Activated T-helper 2 cell treated with anti-CD3 and anti-CD28 coated beads, Interferon-gamma antibody, Interleukin-2, Interleukin-4, amounts not matched to agents 10 μg/mL and 5 μg/mL and 100 μg/mL, durations not matched to agents 14 hours and 24 hours and 36 hours (primary cell): ENCODE data around the gene WDFY4. TPM values are rescaled to one million over a fixed set of nuclear protein-coding genes. Genes with fewer than 3 reads are reported as not detected.
A peak's percentile ranks its signal among the peaks of the same experiment; 100 is the strongest.

ENCODE experiments used
- DNase-seq: peaks from one replicate; pipeline ENCODE4 v3.0.0; 2021; ENCODE audit warnings: low spot score
- H3K27ac Mint-ChIP-seq: one replicate; pipeline ENCODE4 v1.8.0; 2021; ENCODE audit warnings: mixed read lengths
- H3K27me3 Mint-ChIP-seq: one replicate; pipeline ENCODE4 v1.8.0; 2021; ENCODE audit warnings: low read depth, mixed read lengths
- H3K36me3 Mint-ChIP-seq: one replicate; pipeline ENCODE4 v1.8.0; 2021; ENCODE audit warnings: low read depth, mixed read lengths
- H3K4me1 Mint-ChIP-seq: one replicate; pipeline ENCODE4 v1.8.0; 2021; ENCODE audit warnings: low read depth, mixed read lengths
- H3K4me3 Mint-ChIP-seq: one replicate; pipeline ENCODE4 v1.8.0; 2021; ENCODE audit warnings: low read depth, mild to moderate bottlenecking, moderate library complexity, mixed read lengths
- H3K9me3 Mint-ChIP-seq: one replicate; pipeline ENCODE4 v1.8.0; 2021; ENCODE audit warnings: mixed read lengths
- intact Hi-C: fragments of 100-400 bp; cut with micrococcal nuclease; formaldehyde crosslinking; loops from one replicate; pipeline ENCODE4 v1.15.1; 2023
- total RNA-seq: library from RNA; stranded (reverse); gene quantifications from 2 replicates; pipeline ENCODE4 v1.2.3, GENCODE V29; 2022

Gene WDFY4
- total RNA-seq, 1 donor from 2014 or later = 0.21 TPM

- Mint-ChIP-seq H3K4me1 (no peaks in the 10 kb centered on the region), H3K9me3 (no peaks in the 10 kb centered on the region), H3K27me3 (no peaks in the 10 kb centered on the region), H3K36me3 (no peaks in the 10 kb centered on the region), H3K27ac (no peak overlapping the region), H3K4me3 (no peak overlapping the region)
- DNase-seq = no peak
- intact Hi-C loops = no loop called here
These were observed 85.2 kb downstream of the WDFY4 start for GRCh38 chr10:48769706-48770435.

- intact Hi-C loops = no loop called here
- no peak overlapping the region for H3K4me3 Mint-ChIP-seq
- H3K27me3 Mint-ChIP-seq = no peaks in the 10 kb centered on the region
- no peaks in the 10 kb centered on the region for H3K4me1 Mint-ChIP-seq
- no peaks in the 10 kb centered on the region for H3K9me3 Mint-ChIP-seq
- no peak for DNase-seq
- H3K36me3 Mint-ChIP-seq = no peaks in the 10 kb centered on the region
- H3K27ac Mint-ChIP-seq = no peak overlapping the region
These were observed 86.0 kb downstream of the WDFY4 start for GRCh38 chr10:48770561-48771089.

- H3K4me1 Mint-ChIP-seq = no peaks in the 10 kb centered on the region
- H3K27ac Mint-ChIP-seq = no peak overlapping the region
- H3K4me3 Mint-ChIP-seq = no peak overlapping the region
- H3K27me3 Mint-ChIP-seq = no peaks in the 10 kb centered on the region
- H3K9me3 Mint-ChIP-seq = no peaks in the 10 kb centered on the region
- no peaks in the 10 kb centered on the region for H3K36me3 Mint-ChIP-seq
- DNase-seq = no peak
- intact Hi-C loops = no loop called here
These were observed 86.6 kb downstream of the WDFY4 start for GRCh38 chr10:48771234-48771633.

- H3K4me1 Mint-ChIP-seq = no peaks in the 10 kb centered on the region
- no peak for DNase-seq
- no peak overlapping the region for H3K27ac Mint-ChIP-seq
- H3K4me3 Mint-ChIP-seq = no peak overlapping the region
- H3K9me3 Mint-ChIP-seq = no peaks in the 10 kb centered on the region
- no peaks in the 10 kb centered on the region for H3K36me3 Mint-ChIP-seq
- H3K27me3 Mint-ChIP-seq = no peaks in the 10 kb centered on the region
- intact Hi-C loops = no loop called here
These were observed 87.4 kb downstream of the WDFY4 start for GRCh38 chr10:48772059-48772458.

GRCh38 chr10:48773580-48773979 lies 88.9 kb downstream of the WDFY4 start:
- Mint-ChIP-seq H3K36me3 (no peaks in the 10 kb centered on the region), H3K27ac (no peak overlapping the region), H3K9me3 (no peaks in the 10 kb centered on the region), H3K27me3 (no peaks in the 10 kb centered on the region), H3K4me3 (no peak overlapping the region), H3K4me1 (no peaks in the 10 kb centered on the region)
- intact Hi-C loops = no loop called here
- no peak for DNase-seq

GRCh38 chr10:48774416-48775205 lies 89.9 kb downstream of the WDFY4 start:
- H3K4me3 Mint-ChIP-seq = no peak overlapping the region
- DNase-seq = no peak
- H3K9me3 Mint-ChIP-seq = no peaks in the 10 kb centered on the region
- peaks cover 2% of the 10 kb centered on the region for H3K27me3 Mint-ChIP-seq
- no peaks in the 10 kb centered on the region for H3K36me3 Mint-ChIP-seq
- H3K27ac Mint-ChIP-seq = no peak overlapping the region
- H3K4me1 Mint-ChIP-seq = no peaks in the 10 kb centered on the region
- intact Hi-C loops = no loop called here

- no peak overlapping the region for H3K27ac Mint-ChIP-seq
- no peak for DNase-seq
- H3K4me3 Mint-ChIP-seq = no peak overlapping the region
- no peaks in the 10 kb centered on the region for H3K9me3 Mint-ChIP-seq
- H3K4me1 Mint-ChIP-seq = no peaks in the 10 kb centered on the region
- H3K36me3 Mint-ChIP-seq = no peaks in the 10 kb centered on the region
- peaks cover 2% of the 10 kb centered on the region for H3K27me3 Mint-ChIP-seq
- intact Hi-C loops = no loop called here
These were observed 90.5 kb downstream of the WDFY4 start for GRCh38 chr10:48775206-48775517.

- DNase-seq = no peak
- Mint-ChIP-seq H3K27me3 (peaks cover 2% of the 10 kb centered on the region), H3K4me1 (no peaks in the 10 kb centered on the region), H3K4me3 (no peak overlapping the region), H3K9me3 (no peaks in the 10 kb centered on the region), H3K36me3 (no peaks in the 10 kb centered on the region), H3K27ac (no peak overlapping the region)
- intact Hi-C loops = no loop called here
These were observed 91.4 kb downstream of the WDFY4 start for GRCh38 chr10:48776005-48776522.

- no peaks in the 10 kb centered on the region for H3K9me3 Mint-ChIP-seq
- DNase-seq = no peak
- intact Hi-C loops = no loop called here
- H3K4me1 Mint-ChIP-seq = no peaks in the 10 kb centered on the region
- no peak overlapping the region for H3K4me3 Mint-ChIP-seq
- no peak overlapping the region for H3K27ac Mint-ChIP-seq
- H3K36me3 Mint-ChIP-seq = no peaks in the 10 kb centered on the region
- peaks cover 2% of the 10 kb centered on the region for H3K27me3 Mint-ChIP-seq
These were observed 91.9 kb downstream of the WDFY4 start for GRCh38 chr10:48776528-48776927.

- Mint-ChIP-seq H3K4me1 (no peaks in the 10 kb centered on the region), H3K27me3 (peaks cover 3% of the 10 kb centered on the region), H3K4me3 (no peak overlapping the region), H3K9me3 (no peaks in the 10 kb centered on the region), H3K27ac (no peak overlapping the region), H3K36me3 (no peaks in the 10 kb centered on the region)
- no peak for DNase-seq
- intact Hi-C loops = no loop called here
These were observed 92.4 kb downstream of the WDFY4 start for GRCh38 chr10:48777110-48777509.

GRCh38 chr10:48778193-48778857 lies 93.7 kb downstream of the WDFY4 start:
- H3K36me3 Mint-ChIP-seq = no peaks in the 10 kb centered on the region
- H3K27ac Mint-ChIP-seq = no peak overlapping the region
- DNase-seq = no peak
- no peak overlapping the region for H3K4me3 Mint-ChIP-seq
- H3K27me3 Mint-ChIP-seq = peaks cover 6% of the 10 kb centered on the region
- no peaks in the 10 kb centered on the region for H3K4me1 Mint-ChIP-seq
- intact Hi-C loops = no loop called here
- no peaks in the 10 kb centered on the region for H3K9me3 Mint-ChIP-seq

- Mint-ChIP-seq H3K9me3 (no peaks in the 10 kb centered on the region), H3K4me1 (no peaks in the 10 kb centered on the region), H3K27ac (no peak overlapping the region), H3K4me3 (no peak overlapping the region), H3K27me3 (peaks cover 6% of the 10 kb centered on the region), H3K36me3 (no peaks in the 10 kb centered on the region)
- peak; percentile 3 for DNase-seq
- intact Hi-C loops = no loop called here
These were observed 94.4 kb downstream of the WDFY4 start for GRCh38 chr10:48779077-48779476.
